Measurements from ENCODE around the gene RTN4R.

DNA sequence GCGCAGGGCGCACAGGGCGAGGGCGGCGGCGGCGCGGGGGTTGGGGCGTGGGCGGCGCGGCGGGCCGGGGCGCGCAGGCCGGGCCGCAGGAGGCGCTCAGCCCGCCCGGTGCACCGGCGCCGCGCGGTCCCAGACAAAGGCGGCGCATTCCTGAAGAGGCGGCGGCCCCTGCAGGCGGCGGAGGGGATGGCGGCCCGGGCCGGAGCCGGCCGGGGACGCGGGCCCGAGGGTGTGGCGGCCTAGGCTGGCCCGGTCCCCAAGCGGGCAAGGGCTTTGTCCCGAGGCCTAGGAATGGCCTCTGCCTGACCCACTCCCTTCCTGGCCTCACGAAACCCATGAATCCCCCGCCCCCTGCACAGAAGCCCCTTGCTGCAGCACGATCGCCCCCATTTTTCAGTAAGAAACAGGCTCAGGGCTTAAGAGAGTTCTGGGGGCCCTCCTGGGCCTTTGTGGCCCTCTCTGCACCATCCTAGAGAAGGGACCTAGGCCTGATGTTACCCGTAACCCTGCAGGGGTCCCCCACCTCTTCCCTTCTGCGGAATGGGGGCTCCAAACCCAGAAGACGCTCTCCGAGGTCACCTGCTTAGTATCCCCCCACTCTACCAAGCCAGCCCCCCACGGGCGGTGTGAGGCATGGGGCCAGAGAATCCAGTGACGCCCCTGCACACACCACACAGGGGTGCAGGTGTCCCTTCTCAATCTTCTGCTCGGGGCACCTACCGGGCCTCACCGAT lies at the start of gene RTN4R:
- TF ChIP-seq, protein P1, sequence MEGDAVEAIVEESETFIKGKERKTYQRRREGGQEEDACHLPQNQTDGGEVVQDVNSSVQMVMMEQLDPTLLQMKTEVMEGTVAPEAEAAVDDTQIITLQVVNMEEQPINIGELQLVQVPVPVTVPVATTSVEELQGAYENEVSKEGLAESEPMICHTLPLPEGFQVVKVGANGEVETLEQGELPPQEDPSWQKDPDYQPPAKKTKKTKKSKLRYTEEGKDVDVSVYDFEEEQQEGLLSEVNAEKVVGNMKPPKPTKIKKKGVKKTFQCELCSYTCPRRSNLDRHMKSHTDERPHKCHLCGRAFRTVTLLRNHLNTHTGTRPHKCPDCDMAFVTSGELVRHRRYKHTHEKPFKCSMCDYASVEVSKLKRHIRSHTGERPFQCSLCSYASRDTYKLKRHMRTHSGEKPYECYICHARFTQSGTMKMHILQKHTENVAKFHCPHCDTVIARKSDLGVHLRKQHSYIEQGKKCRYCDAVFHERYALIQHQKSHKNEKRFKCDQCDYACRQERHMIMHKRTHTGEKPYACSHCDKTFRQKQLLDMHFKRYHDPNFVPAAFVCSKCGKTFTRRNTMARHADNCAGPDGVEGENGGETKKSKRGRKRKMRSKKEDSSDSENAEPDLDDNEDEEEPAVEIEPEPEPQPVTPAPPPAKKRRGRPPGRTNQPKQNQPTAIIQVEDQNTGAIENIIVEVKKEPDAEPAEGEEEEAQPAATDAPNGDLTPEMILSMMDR (IDR thresholded peaks at IDR 0.05; ENCODE audit: low read depth, low read length), result peak; percentile 42
- no peak for TF ChIP-seq POLR2A (IDR thresholded peaks at IDR 0.05; ENCODE audit: extremely low read depth, insufficient read length)

Data from NB4 (cell line).